ENCODE data around the gene HEY2.

- TF ChIP-seq CTCF (IDR thresholded peaks at IDR 0.05) (no peak), POLR2A (IDR thresholded peaks at IDR 0.05) (no peak), POLR2AphosphoS5 (IDR thresholded peaks at IDR 0.05) (no peak)
Observed at GRCh38 chr6:125741336-125741735, 8.1 kb upstream of the HEY2 start.

Data from prostate gland (tissue), 2 donors.